Colon (tissue), 2 donors: Measurements from ENCODE around the gene GATAD2B.
"Not testable (repeated sequence)": the region's sequence is repeated elsewhere in the genome, so short reads cannot be mapped to it uniquely, and the experiment has no call there.

Experiments used
- FAIRE-seq: peaks from 2 replicates; lab custom pipeline; 2012; peaks lifted over from hg19 to GRCh38; lab: Jason Lieb, UNC
- donor health status: control.
- donor health status: control.

The GATAD2B gene

DNA sequence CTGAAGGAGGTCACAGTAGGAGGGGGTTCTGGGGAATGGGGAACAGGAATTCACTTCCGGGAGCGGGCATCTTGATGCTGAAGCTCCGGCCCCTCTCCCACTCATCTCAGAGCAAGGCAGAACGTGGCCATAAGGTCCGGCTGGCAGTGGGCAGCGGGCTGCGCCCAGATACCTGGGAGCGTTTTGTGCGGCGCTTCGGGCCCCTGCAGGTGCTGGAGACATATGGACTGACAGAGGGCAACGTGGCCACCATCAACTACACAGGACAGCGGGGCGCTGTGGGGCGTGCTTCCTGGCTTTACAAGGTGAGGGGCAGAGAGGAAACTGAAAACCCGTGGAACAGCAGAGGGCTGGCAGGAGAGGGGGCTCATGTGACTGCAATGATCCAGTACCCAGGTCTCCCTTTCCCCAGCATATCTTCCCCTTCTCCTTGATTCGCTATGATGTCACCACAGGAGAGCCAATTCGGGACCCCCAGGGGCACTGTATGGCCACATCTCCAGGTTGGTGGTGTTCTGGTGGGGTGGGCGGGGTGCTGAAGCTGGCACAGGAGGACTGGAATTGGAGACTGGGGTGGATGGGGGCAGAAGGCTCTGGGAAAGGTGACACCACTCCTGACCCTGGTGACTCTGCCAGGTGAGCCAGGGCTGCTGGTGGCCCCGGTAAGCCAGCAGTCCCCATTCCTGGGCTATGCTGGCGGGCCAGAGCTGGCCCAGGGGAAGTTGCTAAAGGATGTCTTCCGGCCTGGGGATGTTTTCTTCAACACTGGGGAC is 144.5 kb downstream of the GATAD2B start:
- FAIRE-seq = no peak

- FAIRE-seq = no peak
These were observed 145.1 kb downstream of the GATAD2B start for GRCh38 chr1:153777648-153778047.

DNA sequence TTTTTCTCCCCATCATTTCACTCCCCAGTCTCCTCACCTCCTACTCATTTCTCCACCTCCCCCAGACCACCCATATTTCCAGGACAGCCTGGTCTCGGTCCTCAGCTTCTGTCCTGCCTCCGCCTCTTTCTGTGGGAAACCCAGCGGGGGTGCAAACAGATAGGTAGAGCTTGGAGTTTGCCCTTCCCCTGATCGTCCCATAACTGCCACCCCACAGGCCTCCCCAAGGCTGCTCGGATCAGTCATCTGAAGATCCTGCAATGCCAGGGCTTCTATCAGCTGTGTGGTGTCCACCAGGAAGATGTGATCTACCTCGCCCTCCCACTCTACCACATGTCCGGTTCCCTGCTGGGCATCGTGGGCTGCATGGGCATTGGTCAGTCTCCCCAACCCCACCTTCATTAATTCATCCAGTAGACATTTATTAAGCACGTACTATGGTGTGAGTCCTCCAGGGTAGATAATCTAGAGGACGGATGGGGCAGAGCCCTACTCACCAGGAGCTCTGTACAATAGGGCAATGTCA is 145.9 kb downstream of the GATAD2B start:
- FAIRE-seq = no peak

- FAIRE-seq = no peak
These were observed 146.4 kb downstream of the GATAD2B start for GRCh38 chr1:153776352-153776751.

DNA sequence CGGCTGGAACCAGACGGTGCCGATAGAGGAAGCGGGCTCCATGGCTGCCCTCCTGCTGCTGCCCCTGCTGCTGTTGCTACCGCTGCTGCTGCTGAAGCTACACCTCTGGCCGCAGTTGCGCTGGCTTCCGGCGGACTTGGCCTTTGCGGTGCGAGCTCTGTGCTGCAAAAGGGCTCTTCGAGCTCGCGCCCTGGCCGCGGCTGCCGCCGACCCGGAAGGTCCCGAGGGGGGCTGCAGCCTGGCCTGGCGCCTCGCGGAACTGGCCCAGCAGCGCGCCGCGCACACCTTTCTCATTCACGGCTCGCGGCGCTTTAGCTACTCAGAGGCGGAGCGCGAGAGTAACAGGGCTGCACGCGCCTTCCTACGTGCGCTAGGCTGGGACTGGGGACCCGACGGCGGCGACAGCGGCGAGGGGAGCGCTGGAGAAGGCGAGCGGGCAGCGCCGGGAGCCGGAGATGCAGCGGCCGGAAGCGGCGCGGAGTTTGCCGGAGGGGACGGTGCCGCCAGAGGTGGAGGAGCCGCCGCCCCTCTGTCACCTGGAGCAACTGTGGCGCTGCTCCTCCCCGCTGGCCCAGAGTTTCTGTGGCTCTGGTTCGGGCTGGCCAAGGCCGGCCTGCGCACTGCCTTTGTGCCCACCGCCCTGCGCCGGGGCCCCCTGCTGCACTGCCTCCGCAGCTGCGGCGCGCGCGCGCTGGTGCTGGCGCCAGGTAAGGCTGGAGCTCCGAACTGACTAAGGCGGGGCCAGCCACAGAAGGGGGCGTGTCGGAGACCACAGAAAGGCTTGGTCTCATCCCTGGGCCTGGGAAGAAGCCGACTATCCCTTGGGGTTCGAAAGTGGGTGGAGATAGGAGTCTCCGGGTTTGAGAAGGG is 147.1 kb downstream of the GATAD2B start:
- no peak for FAIRE-seq

DNA sequence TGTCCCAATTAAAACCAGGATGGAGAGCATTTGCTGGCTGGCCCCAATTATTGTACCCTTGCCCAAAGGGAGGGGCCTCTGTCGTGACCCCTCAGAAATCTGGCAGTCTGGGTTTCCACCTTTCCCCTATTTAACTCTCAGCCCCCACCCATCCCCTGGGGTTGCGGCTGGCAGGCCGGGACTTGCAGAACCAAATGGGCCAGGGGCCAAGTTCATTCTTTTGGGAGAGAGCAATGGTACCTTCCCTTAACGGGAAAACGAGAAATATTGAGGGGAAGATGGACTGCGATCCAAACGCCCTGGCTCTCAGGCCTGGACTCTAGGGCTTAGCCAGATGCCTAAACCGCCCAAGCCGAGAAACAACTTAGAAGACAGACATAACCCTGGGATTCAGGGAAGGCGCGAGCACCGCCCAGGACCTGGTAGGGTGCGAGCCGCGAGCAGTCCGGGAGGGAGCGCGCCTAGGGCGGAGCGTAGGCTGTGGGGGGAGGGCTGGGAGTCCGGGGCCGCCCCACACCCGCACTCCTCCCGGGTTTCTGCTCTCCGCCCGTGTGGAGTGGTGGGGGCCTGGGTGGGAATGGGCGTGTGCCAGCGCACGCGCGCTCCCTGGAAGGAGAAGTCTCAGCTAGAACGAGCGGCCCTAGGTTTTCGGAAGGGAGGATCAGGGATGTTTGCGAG is 147.9 kb downstream of the GATAD2B start, which contains the start of gene SLC27A3:
Gene SLC27A3, plus strand, starts transcription at position 628 of the 678 bp plus-strand sequence. CDS start 91 bp downstream, outside the sequence.
- no peak for FAIRE-seq

DNA sequence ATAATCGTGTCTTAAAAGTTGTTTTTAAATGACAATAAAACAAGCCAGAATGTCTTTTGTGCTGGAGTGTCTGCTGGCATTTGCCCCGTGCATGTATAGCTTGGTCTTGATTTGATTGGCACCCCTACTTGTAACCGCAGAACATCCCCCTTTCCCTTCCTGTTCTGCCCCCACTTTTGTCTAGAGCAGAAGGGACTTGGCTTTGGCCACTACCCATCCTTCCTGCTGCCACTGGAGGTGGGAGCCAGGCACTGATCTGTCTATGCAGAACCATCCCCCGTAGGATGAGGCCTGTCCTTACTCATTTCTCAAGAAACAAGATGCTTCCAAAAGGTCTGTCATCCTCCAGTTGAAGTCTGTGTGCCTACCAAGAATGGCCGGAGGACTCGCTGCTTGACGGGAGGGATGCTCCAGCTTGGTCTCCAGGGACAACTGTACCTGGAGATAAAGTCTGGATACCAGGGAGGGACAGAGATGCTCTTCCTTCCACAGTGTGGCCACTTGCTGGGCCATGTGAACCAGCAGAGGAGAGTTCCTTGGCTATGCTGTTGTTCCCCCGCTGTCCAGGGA is 148.7 kb downstream of the GATAD2B start:
- no peak for FAIRE-seq

DNA sequence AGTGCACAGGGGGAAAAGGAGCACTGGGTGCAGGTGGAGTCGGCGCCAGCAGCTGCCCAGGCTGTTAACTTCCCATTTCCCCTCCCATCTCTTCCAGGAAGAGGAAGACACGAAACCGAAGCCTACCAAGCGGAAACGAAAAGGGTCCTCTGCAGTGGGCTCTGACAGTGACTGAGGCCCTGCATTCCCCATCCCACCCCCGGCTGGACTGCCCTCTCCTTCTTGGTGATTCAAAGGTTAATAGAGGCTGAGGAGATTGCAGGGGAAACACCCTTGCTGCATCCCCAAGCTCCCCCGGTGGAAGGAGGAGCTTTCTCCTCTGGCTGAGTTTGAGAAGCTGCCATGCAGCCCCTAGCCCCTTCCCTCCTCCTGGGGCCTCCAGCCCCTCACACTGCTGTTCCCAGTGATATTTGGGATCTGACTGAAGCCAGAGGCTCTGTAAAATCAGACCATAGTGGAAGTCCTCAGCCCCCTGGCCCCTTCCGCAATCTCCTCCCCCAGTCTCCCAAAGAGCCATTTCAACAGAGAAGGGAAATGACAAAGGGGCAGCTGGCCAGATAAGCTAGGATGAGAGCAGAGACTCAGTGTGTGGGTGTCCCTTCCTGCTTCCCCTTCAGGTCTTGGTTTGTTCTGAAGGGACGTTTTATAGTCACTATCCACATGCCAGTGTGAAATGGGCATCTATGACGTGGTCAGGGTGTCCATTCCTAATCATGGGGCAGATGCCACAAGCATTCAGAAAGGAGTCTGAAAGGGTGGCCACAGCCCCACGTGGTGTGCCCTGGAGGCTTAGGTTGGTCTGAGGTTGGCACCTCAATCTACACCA is 149.5 kb downstream of the GATAD2B start:
- FAIRE-seq = no peak

GRCh38 chr1:153771841-153772593 is 150.8 kb downstream of the GATAD2B start:
- no peak for FAIRE-seq

DNA sequence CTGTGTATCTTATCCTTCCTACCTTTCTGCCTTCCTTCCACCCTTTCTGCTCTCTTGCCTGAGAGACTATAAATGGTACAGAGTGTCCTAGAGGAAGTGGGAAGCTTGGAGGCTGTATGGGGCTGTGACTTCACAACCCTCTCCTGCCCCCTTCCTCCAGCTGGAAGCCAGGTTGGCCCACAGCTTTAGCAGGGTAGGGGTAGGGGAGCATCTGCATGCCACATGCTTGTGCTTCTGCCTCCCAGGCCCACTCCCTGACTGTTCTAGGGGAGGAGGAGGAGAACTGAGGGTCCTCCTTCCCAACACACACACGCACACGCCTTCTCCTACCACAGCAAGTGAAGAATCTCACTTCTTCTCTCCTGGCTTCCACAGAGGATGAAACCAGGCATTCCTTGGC is 151.5 kb downstream of the GATAD2B start:
- no peak for FAIRE-seq

- no peak for FAIRE-seq
These were observed 152.0 kb downstream of the GATAD2B start for GRCh38 chr1:153770797-153771196.

GRCh38 chr1:153769221-153769620 is 153.6 kb downstream of the GATAD2B start:
- no peak for FAIRE-seq

- FAIRE-seq = no peak
These were observed 154.2 kb downstream of the GATAD2B start for GRCh38 chr1:153768316-153769181.

DNA sequence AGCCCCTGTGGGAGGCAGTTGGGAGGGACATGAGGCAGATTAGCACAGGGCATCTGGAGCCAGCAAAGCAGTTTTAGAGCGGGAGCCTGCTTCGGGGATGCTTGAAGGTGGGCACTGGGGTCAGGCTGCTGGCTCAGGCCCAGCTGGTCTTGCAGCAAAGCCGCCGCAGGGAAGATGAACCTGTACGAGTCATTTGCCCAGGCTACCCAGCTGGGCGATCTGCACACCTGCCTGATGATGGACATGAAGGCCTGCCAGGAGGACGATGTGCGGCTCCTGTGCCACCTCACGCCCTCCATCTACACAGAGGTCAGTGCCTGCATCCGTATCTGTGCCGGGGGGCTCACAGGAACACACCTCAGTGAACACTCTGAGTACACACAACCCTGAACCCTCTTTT is 155.3 kb downstream of the GATAD2B start:
- no peak for FAIRE-seq

DNA sequence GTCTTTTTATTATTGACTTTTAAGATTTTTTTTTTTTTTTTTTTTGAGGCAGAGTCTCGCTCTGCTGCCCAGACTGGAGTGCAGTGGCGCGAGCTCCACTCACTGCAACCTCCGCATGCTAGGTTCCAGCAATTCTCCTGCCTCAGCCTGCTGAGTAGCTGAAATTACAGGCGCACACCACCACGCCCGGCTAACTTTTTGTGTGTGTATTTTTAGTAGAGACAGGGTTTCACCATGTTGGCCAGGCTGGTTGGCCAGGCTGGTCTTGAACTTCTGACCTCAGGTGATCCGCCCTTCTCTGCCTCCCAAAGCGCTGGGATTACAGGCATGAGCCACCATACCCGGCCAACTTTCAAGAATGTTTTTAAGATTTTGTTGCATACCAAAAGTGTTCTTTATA is 156.1 kb downstream of the GATAD2B start:
- FAIRE-seq = not testable (repeated sequence)

DNA sequence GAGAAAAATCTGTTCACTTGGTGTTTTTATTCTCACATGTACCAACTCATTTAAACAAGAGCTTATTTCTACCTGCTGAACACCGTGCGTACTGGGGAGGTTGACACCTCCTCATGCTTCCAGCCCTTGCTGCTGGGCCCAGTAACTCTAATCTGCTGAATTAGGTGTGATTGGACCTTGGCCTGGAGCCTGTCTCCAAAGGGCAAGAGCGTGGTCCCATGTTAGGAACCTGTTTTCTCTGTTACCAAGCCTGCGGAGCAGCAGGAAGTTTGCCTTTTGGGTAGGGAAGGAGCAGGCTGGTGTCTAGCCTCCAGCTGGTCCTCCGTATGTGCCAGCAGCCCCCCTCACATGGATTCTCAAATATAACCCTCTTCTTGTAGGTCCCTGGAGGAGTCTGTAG is 158.5 kb downstream of the GATAD2B start:
- FAIRE-seq = no peak

- FAIRE-seq = no peak
These were observed 159.2 kb downstream of the GATAD2B start for GRCh38 chr1:153763365-153764225.

DNA sequence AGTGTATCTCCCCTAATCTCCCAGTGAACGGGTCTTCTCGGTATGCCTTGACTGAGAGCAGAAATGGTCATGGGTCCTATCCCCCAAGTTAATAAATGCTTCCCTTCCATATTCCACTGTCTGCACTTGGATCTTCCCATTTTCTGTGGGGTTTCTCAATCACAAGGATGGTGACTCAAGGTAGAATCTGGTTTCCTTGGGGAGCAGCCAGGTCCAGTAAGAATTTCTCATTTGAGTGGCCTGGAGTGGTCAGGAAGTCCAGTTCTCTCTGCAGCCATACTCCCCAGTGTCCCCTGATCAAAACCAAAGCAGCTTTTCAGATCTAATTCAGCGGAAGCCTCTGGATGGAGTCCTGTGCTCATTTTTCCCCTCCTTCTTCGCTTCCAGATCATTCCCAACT is 162.3 kb downstream of the GATAD2B start:
- no peak for FAIRE-seq
